K562 (cell line): ENCODE measurements around the gene APOO. TPM values are rescaled to one million over a fixed set of nuclear protein-coding genes. Genes with fewer than 3 reads are reported as not detected.

Source experiments
- ATF7 ChIP-seq: fragments of 450-650 bp; IDR thresholded peaks from 2 replicates; pipeline ENCODE4 v1.7.1; 2014; ENCODE audit warnings: mild to moderate bottlenecking, moderate library complexity
- BCL6 ChIP-seq: fragments of 250-450 bp; sonication (Bioruptor Pico); IDR thresholded peaks from 2 replicates; pipeline ENCODE4 v1.4.0; 2020
- E2F4 ChIP-seq: sonication (generic); formaldehyde crosslinking; IDR thresholded peaks from 2 replicates; pipeline ENCODE4 v1.8.0; 2022; ENCODE audit warnings: mild to moderate bottlenecking, low read depth, missing genetic modification reagents
- ETV1 ChIP-seq: fragments of 450-650 bp; conservative IDR thresholded peaks from 2 replicates; pipeline ENCODE4 v1.6.1; 2016; ENCODE audit warnings: missing genetic modification characterization, control low read depth, low read depth, missing compliant biosample characterization
- ETV5 ChIP-seq: sonication (generic); formaldehyde crosslinking; IDR thresholded peaks from 2 replicates; pipeline ENCODE4 v1.4.0; 2020; ENCODE audit warnings: low read depth, mild to moderate bottlenecking, missing genetic modification reagents
- FOSL1 ChIP-seq: fragments of 200-800 bp; sonication (Bioruptor generic); conservative IDR thresholded peaks from 2 replicates; pipeline ENCODE4 v1.6.1; 2016; ENCODE audit warnings: missing genetic modification characterization, missing compliant biosample characterization
- GABPA ChIP-seq: fragments of 200-800 bp; sonication (Bioruptor generic); conservative IDR thresholded peaks from 2 replicates; pipeline ENCODE4 v1.6.1; 2016; ENCODE audit warnings: low read depth, missing genetic modification characterization, missing compliant biosample characterization
- HMBOX1 ChIP-seq: sonication (generic); IDR thresholded peaks from 2 replicates; pipeline ENCODE4 v1.6.1; 2016
- MCM7 ChIP-seq, 2 experiments: fragments of 450-650 bp; IDR thresholded peaks; 2 replicates each; pipeline ENCODE4 v1.6.1; 2016 to 2018
- MTA3 ChIP-seq: fragments of 450-650 bp; formaldehyde crosslinking; IDR thresholded peaks from 2 replicates; pipeline ENCODE4 v1.6.1; 2017; ENCODE audit warnings: mild to moderate bottlenecking, borderline replicate concordance
- NCOA1 ChIP-seq: fragments of 450-650 bp; IDR thresholded peaks from 2 replicates; pipeline ENCODE4 v1.6.1; 2016; ENCODE audit warnings: low read depth
- RBBP5 ChIP-seq: fragments of 200-600 bp; sonication (generic); IDR thresholded peaks from 2 replicates; pipeline ENCODE4 v1.6.1; 2012; ENCODE audit warnings: borderline replicate concordance, mild to moderate bottlenecking, low read length, control low read depth, inconsistent platforms; ENCODE audit not compliant: insufficient read depth, poor library complexity, severe bottlenecking
- SIX5 ChIP-seq, 2 experiments: IDR thresholded peaks; 2 replicates each; pipeline ENCODE4 v1.6.1; 2011; ENCODE audit warnings: low read length in 2 of 2, borderline replicate concordance in 1 of 2, low read depth in 1 of 2, mild to moderate bottlenecking in 1 of 2, moderate library complexity in 1 of 2; ENCODE audit not compliant: insufficient read depth in 1 of 2
- SMAD3 ChIP-seq: fragments of 450-650 bp; formaldehyde crosslinking; conservative IDR thresholded peaks from 2 replicates; pipeline ENCODE4 v1.4.0; 2020; ENCODE audit warnings: mild to moderate bottlenecking
- SMAD4 ChIP-seq: fragments of 250-450 bp; sonication (Bioruptor Pico); conservative IDR thresholded peaks from 2 replicates; pipeline ENCODE4 v1.8.0; 2021; ENCODE audit warnings: inconsistent platforms, mild to moderate bottlenecking, moderate library complexity
- SMARCE1 ChIP-seq: fragments of 450-650 bp; IDR thresholded peaks from 2 replicates; pipeline ENCODE4 v1.7.1; 2016; ENCODE audit warnings: mild to moderate bottlenecking
- SUPT5H ChIP-seq: fragments of 450-650 bp; IDR thresholded peaks from 2 replicates; pipeline ENCODE4 v1.6.1; 2016
- XRCC5 ChIP-seq: fragments of 200-400 bp; formaldehyde crosslinking; IDR thresholded peaks from 2 replicates; pipeline ENCODE4 v1.6.1; 2017; ENCODE audit warnings: low read depth, mild to moderate bottlenecking, low read length
- ZBED1 ChIP-seq: IDR thresholded peaks from 2 replicates; pipeline ENCODE4 v1.6.1; 2014
- ZBTB2 ChIP-seq: fragments of 450-650 bp; IDR thresholded peaks from 2 replicates; pipeline ENCODE4 v1.6.1; 2016; ENCODE audit warnings: antibody characterized with exemption
- ZEB2 ChIP-seq: fragments of 450-650 bp; IDR thresholded peaks from 2 replicates; pipeline ENCODE4 v1.6.1; 2016
- ZFPM2 ChIP-seq: fragments of 250-450 bp; sonication (Bioruptor Pico); IDR thresholded peaks from 2 replicates; pipeline ENCODE4 v1.5.1; 2022; ENCODE audit warnings: mild to moderate bottlenecking
- ZFX ChIP-seq: sonication (generic); formaldehyde crosslinking; IDR thresholded peaks from 2 replicates; pipeline ENCODE4 v1.8.0; 2022; ENCODE audit warnings: mild to moderate bottlenecking, missing genetic modification reagents, moderate library complexity
- ZNF165 ChIP-seq: fragments of 250-450 bp; sonication (Bioruptor Pico); IDR thresholded peaks from 2 replicates; pipeline ENCODE4 v1.4.0; 2020; ENCODE audit warnings: borderline replicate concordance
- ZNF586 ChIP-seq: fragments of 450-650 bp; formaldehyde crosslinking; conservative IDR thresholded peaks from 2 replicates; pipeline ENCODE4 v1.4.0; 2020; ENCODE audit warnings: mild to moderate bottlenecking, moderate library complexity
- polyA plus RNA-seq, 8 experiments: library from polyadenylated mRNA; depleted of rRNA in 4 of 8; stranded (reverse) in 5 of 8; unstranded in 3 of 8; fragments of >200 nt; fragmentation: Nextera tagmentation in 2 of 8; fragmentation: Illumina TruSeq in 1 of 8; extraction: Ambion mirVana in 2 of 8; extraction: Trizol in 1 of 8; gene quantifications; 2 replicates each; pipeline versions ENCODE4 v1.2.1 to v1.2.3, GENCODE V29; 2011 to 2014; ENCODE audit warnings: inconsistent platforms in 1 of 8, missing spikeins in 1 of 8
- total RNA-seq, 7 experiments: library from RNA; depleted of rRNA in 6 of 7; stranded (reverse); fragments of >200 nt in 6 of 7; fragmentation: Illumina TruSeq in 2 of 7; extraction: Trizol in 2 of 7; gene quantifications; 2 replicates each; pipeline versions ENCODE4 v1.2.1 to v1.2.3, GENCODE V29; 2011 to 2021; ENCODE audit warnings: low replicate concordance in 1 of 7

Gene APOO
- total and polyA plus RNA-seq, 9 of the 15 experiments (the other 6 are each of a cell fraction or from before 2014, with no cell fraction given), result 37.3 to 76.4 (median 60.8) TPM

- TF ChIP-seq E2F4 (no peak), ZBTB2 (peak; percentile 69; the same call in 1 of the 2 replicates), ZFPM2 (CRISPR knock-in tag) (no peak), SIX5 (IDR thresholded peaks at IDR 0.05; ENCODE audit: borderline replicate concordance in 1 of 2, insufficient read depth in 1 of 2, low read depth in 1 of 2, low read length in 2 of 2) (no peak), GABPA (tag) (peak; percentile 39; the same call in 1 of the 2 replicates), ETV5 (CRISPR knock-in tag) (peak; percentile 54; the same call in 1 of the 2 replicates), FOSL1 (no peak), ZEB2 (0 out of 2 replicates have a peak, but pooled peaks have one; percentile 14), NCOA1 (0 out of 2 replicates have a peak, but pooled peaks have one; percentile 11), XRCC5 (no peak), ETV1 (tag) (peak; percentile 65), SMAD3 (no peak), SUPT5H (peak; percentile 51; the same call in 1 of the 2 replicates), ZNF586 (CRISPR knock-in tag) (no peak), MTA3 (peak; percentile 61; the same call in 1 of the 2 replicates), ZFX (CRISPR knock-in tag) (peak; percentile 30; the same call in 1 of the 2 replicates), ZNF165 (CRISPR knock-in tag) (no peak), BCL6 (no peak), MCM7 (IDR thresholded peaks at IDR 0.05) (no peak), ZBED1 (no peak), ATF7 (no peak), SMARCE1 (peak; percentile 51; the same call in 1 of the 2 replicates), SMAD4 (CRISPR knock-in tag) (no peak), HMBOX1 (peak; percentile 76), RBBP5 (peak; percentile 30)
These were observed 45.5 kb upstream of the APOO start (continued) for GRCh38 chrX:23952984-23953907.
